ENCODE results near the gene EGFLAM.

Gene EGFLAM

GRCh38 chr5:38468202-38468673 is 209.9 kb downstream of the EGFLAM start:
- H3K27me3 Mint-ChIP-seq (ENCODE audit: low read depth), result peaks cover 18% of the 10 kb centered on the region
- no peaks in the 10 kb centered on the region for H3K36me3 Mint-ChIP-seq (ENCODE audit: low read depth)
- no peak overlapping the region for H3K4me3 Mint-ChIP-seq
- no peak for DNase-seq (ENCODE audit: low spot score)
- no peaks in the 10 kb centered on the region for H3K4me1 Mint-ChIP-seq (ENCODE audit: low read depth)
- H3K27ac Mint-ChIP-seq, result no peak overlapping the region
- H3K9me3 Mint-ChIP-seq, result no peaks in the 10 kb centered on the region

GRCh38 chr5:38468978-38469706 is 210.8 kb downstream of the EGFLAM start:
- no peaks in the 10 kb centered on the region for H3K9me3 Mint-ChIP-seq

GRCh38 chr5:38469707-38470267 is 211.4 kb downstream of the EGFLAM start:
- Mint-ChIP-seq H3K4me3 (no peak overlapping the region), H3K36me3 (ENCODE audit: low read depth) (no peaks in the 10 kb centered on the region), H3K27ac (no peak overlapping the region), H3K27me3 (ENCODE audit: low read depth) (peaks cover 19% of the 10 kb centered on the region), H3K4me1 (ENCODE audit: low read depth) (no peaks in the 10 kb centered on the region), H3K9me3 (no peaks in the 10 kb centered on the region)
- no peak for DNase-seq (ENCODE audit: low spot score)

More at GRCh38 chr5:38468978-38469706, 210.8 kb downstream of the EGFLAM start:
- Mint-ChIP-seq H3K27me3 (ENCODE audit: low read depth) (peaks cover 16% of the 10 kb centered on the region), H3K36me3 (ENCODE audit: low read depth) (no peaks in the 10 kb centered on the region), H3K27ac (no peak overlapping the region), H3K4me1 (ENCODE audit: low read depth) (no peaks in the 10 kb centered on the region), H3K4me3 (no peak overlapping the region)
- no peak for DNase-seq (ENCODE audit: low spot score)

GRCh38 chr5:38471709-38472108 is 213.3 kb downstream of the EGFLAM start:
- peaks cover 25% of the 10 kb centered on the region for H3K27me3 Mint-ChIP-seq (ENCODE audit: low read depth)
- no peaks in the 10 kb centered on the region for H3K4me1 Mint-ChIP-seq (ENCODE audit: low read depth)
- no peak for DNase-seq (ENCODE audit: low spot score)
- H3K9me3 Mint-ChIP-seq, result no peaks in the 10 kb centered on the region
- H3K36me3 Mint-ChIP-seq (ENCODE audit: low read depth), result no peaks in the 10 kb centered on the region
- no peak overlapping the region for H3K27ac Mint-ChIP-seq
- no peak overlapping the region for H3K4me3 Mint-ChIP-seq

GRCh38 chr5:38472541-38472940 is 214.2 kb downstream of the EGFLAM start:
- Mint-ChIP-seq H3K27ac (no peak overlapping the region), H3K36me3 (ENCODE audit: low read depth) (no peaks in the 10 kb centered on the region), H3K27me3 (ENCODE audit: low read depth) (peaks cover 25% of the 10 kb centered on the region), H3K9me3 (no peaks in the 10 kb centered on the region), H3K4me3 (no peak overlapping the region), H3K4me1 (ENCODE audit: low read depth) (no peaks in the 10 kb centered on the region)
- no peak for DNase-seq (ENCODE audit: low spot score)

- H3K4me1 Mint-ChIP-seq (ENCODE audit: low read depth), result no peaks in the 10 kb centered on the region
- H3K9me3 Mint-ChIP-seq, result no peaks in the 10 kb centered on the region
- H3K36me3 Mint-ChIP-seq (ENCODE audit: low read depth), result no peaks in the 10 kb centered on the region
- no peak for DNase-seq (ENCODE audit: low spot score)
- H3K4me3 Mint-ChIP-seq, result no peak overlapping the region
- H3K27me3 Mint-ChIP-seq (ENCODE audit: low read depth), result peaks cover 25% of the 10 kb centered on the region
- no peak overlapping the region for H3K27ac Mint-ChIP-seq
Observed at GRCh38 chr5:38473008-38473407, 214.6 kb downstream of the EGFLAM start.

- DNase-seq (ENCODE audit: low spot score), result no peak
- H3K36me3 Mint-ChIP-seq (ENCODE audit: low read depth), result no peaks in the 10 kb centered on the region
- no peak overlapping the region for H3K4me3 Mint-ChIP-seq
- no peaks in the 10 kb centered on the region for H3K4me1 Mint-ChIP-seq (ENCODE audit: low read depth)
- no peak overlapping the region for H3K27ac Mint-ChIP-seq
- peaks cover 30% of the 10 kb centered on the region for H3K27me3 Mint-ChIP-seq (ENCODE audit: low read depth)
- H3K9me3 Mint-ChIP-seq, result no peaks in the 10 kb centered on the region
Observed at GRCh38 chr5:38478166-38478565, 219.8 kb downstream of the EGFLAM start.

GRCh38 chr5:38478878-38479277 is 220.5 kb downstream of the EGFLAM start:
- H3K36me3 Mint-ChIP-seq (ENCODE audit: low read depth), result no peaks in the 10 kb centered on the region
- H3K9me3 Mint-ChIP-seq, result no peaks in the 10 kb centered on the region

GRCh38 chr5:38479315-38479904 is 221.1 kb downstream of the EGFLAM start:
- H3K27ac Mint-ChIP-seq, result no peak overlapping the region
- no peaks in the 10 kb centered on the region for H3K36me3 Mint-ChIP-seq (ENCODE audit: low read depth)
- DNase-seq (ENCODE audit: low spot score), result no peak
- peaks cover 26% of the 10 kb centered on the region for H3K27me3 Mint-ChIP-seq (ENCODE audit: low read depth)
- H3K4me3 Mint-ChIP-seq, result no peak overlapping the region
- no peaks in the 10 kb centered on the region for H3K9me3 Mint-ChIP-seq
- no peaks in the 10 kb centered on the region for H3K4me1 Mint-ChIP-seq (ENCODE audit: low read depth)

More at GRCh38 chr5:38478878-38479277, 220.5 kb downstream of the EGFLAM start:
- Mint-ChIP-seq H3K4me1 (ENCODE audit: low read depth) (no peaks in the 10 kb centered on the region), H3K27me3 (ENCODE audit: low read depth) (peaks cover 26% of the 10 kb centered on the region), H3K27ac (no peak overlapping the region), H3K4me3 (no peak overlapping the region)
- DNase-seq (ENCODE audit: low spot score), result no peak

- H3K27me3 Mint-ChIP-seq (ENCODE audit: low read depth), result peaks cover 20% of the 10 kb centered on the region
- no peaks in the 10 kb centered on the region for H3K4me1 Mint-ChIP-seq (ENCODE audit: low read depth)
- H3K9me3 Mint-ChIP-seq, result no peaks in the 10 kb centered on the region
- no peaks in the 10 kb centered on the region for H3K36me3 Mint-ChIP-seq (ENCODE audit: low read depth)
- H3K27ac Mint-ChIP-seq, result no peak overlapping the region
- H3K4me3 Mint-ChIP-seq, result no peak overlapping the region
- DNase-seq (ENCODE audit: low spot score), result no peak
Observed at GRCh38 chr5:38483805-38484398, 225.5 kb downstream of the EGFLAM start.

- no peak for DNase-seq (ENCODE audit: low spot score)
- Mint-ChIP-seq H3K4me1 (ENCODE audit: low read depth) (no peaks in the 10 kb centered on the region), H3K4me3 (no peak overlapping the region), H3K27ac (no peak overlapping the region), H3K27me3 (ENCODE audit: low read depth) (peaks cover 12% of the 10 kb centered on the region), H3K9me3 (no peaks in the 10 kb centered on the region), H3K36me3 (ENCODE audit: low read depth) (no peaks in the 10 kb centered on the region)
Observed at GRCh38 chr5:38494175-38494574, 235.8 kb downstream of the EGFLAM start.

- DNase-seq (ENCODE audit: low spot score), result no peak
- Mint-ChIP-seq H3K4me3 (no peak overlapping the region), H3K4me1 (ENCODE audit: low read depth) (no peaks in the 10 kb centered on the region), H3K27ac (no peak overlapping the region), H3K9me3 (no peaks in the 10 kb centered on the region), H3K27me3 (ENCODE audit: low read depth) (peaks cover 14% of the 10 kb centered on the region), H3K36me3 (ENCODE audit: low read depth) (no peaks in the 10 kb centered on the region)
Observed at GRCh38 chr5:38494763-38495162, 236.4 kb downstream of the EGFLAM start.

GRCh38 chr5:38497946-38498345 is 239.6 kb downstream of the EGFLAM start:
- Mint-ChIP-seq H3K9me3 (no peaks in the 10 kb centered on the region), H3K36me3 (ENCODE audit: low read depth) (no peaks in the 10 kb centered on the region), H3K4me1 (ENCODE audit: low read depth) (no peaks in the 10 kb centered on the region), H3K27ac (no peak overlapping the region), H3K4me3 (no peak overlapping the region), H3K27me3 (ENCODE audit: low read depth) (peaks cover 10% of the 10 kb centered on the region)
- no peak for DNase-seq (ENCODE audit: low spot score)

GRCh38 chr5:38500573-38501260 is 242.4 kb downstream of the EGFLAM start:
- Mint-ChIP-seq H3K4me1 (ENCODE audit: low read depth) (no peaks in the 10 kb centered on the region), H3K36me3 (ENCODE audit: low read depth) (no peaks in the 10 kb centered on the region), H3K27ac (no peak overlapping the region), H3K9me3 (no peaks in the 10 kb centered on the region), H3K4me3 (no peak overlapping the region), H3K27me3 (ENCODE audit: low read depth) (peaks cover 10% of the 10 kb centered on the region)
- no peak for DNase-seq (ENCODE audit: low spot score)

All from T-helper 2 cell treated with Interferon-gamma antibody and Interleukin-4, amounts not matched to agents 5 μg/mL and 100 μg/mL, for 36 hours (primary cell).